K562 (cell line): ENCODE data around the gene PEX6. TPM values are rescaled to one million over a fixed set of nuclear protein-coding genes. Genes with fewer than 3 reads are reported as not detected.
A peak's percentile ranks its signal among the peaks of the same experiment; 100 is the strongest.

Experiments
- ATAC-seq: fragments of 200-7000 bp; cut with Tn5 transposase; 3 replicates; pipeline ENCODE4 v1.9.1; 2020; ENCODE audit warnings: moderate library complexity
- BruUV-seq: library from RNA; stranded (reverse); fragments of 400-500 nt; replicated peaks from 2 replicates; lab custom pipeline; 2021; lab: Mats Ljungman, UMichigan
- CTCF ChIA-PET: fragments of 300-600 bp; formaldehyde crosslinking; extraction: SDS; loops from one replicate; lab custom pipeline; 2021; ENCODE audit warnings: low intra/inter-chr PET ratio; lab: Yijun Ruan, JAX
- POLR2A ChIA-PET: fragments of 300-600, 350-650 bp; sonication (Branson Sonifier 250); formaldehyde crosslinking; extraction: SDS; loops from one replicate; lab custom pipeline; 2021; ENCODE audit warnings: antibody characterized with exemption, inconsistent platforms; lab: Yijun Ruan, JAX
- DNase-seq, 4 experiments: peaks; one replicate each; pipeline versions ENCODE4 v3.0.0 to v3.0.0-alpha.2; 2011 to 2018; ENCODE audit warnings: low spot score in 3 of 4, mixed read lengths in 3 of 4; ENCODE audit errors: extremely low read depth in 1 of 4
- FAIRE-seq: peaks from 2 replicates; lab custom pipeline; 2011; peaks lifted over from hg19 to GRCh38; lab: Jason Lieb, UNC
- H2AFZ ChIP-seq: 2 replicates; pipeline ENCODE4 v1.6.0; 2011; ENCODE audit warnings: low read depth, low read length, control low read depth, inconsistent platforms
- H3K27ac ChIP-seq: fragments of 200-600 bp; 3 replicates; pipeline ENCODE4 v1.8.0; 2011; ENCODE audit warnings: low read depth, mild to moderate bottlenecking, control low read depth, inconsistent platforms, low read length, moderate library complexity, mixed read lengths; ENCODE audit errors: extremely low read depth
- H3K27me3 ChIP-seq, 2 experiments: fragments of 300-600 bp in 1 of 2; 2 replicates in 1 of 2; 3 replicates in 1 of 2; pipeline versions ENCODE4 v1.6.0 to v1.8.0; 2011; ENCODE audit warnings: inconsistent platforms in 2 of 2, low read length in 2 of 2, mild to moderate bottlenecking in 1 of 2, mixed read lengths in 1 of 2, moderate library complexity in 1 of 2; ENCODE audit not compliant: control insufficient read depth in 2 of 2, insufficient read depth in 2 of 2
- H3K36me3 ChIP-seq: fragments of 300-600 bp; 3 replicates; pipeline ENCODE4 v1.8.0; 2011; ENCODE audit warnings: mild to moderate bottlenecking, low read length, inconsistent platforms; ENCODE audit not compliant: control insufficient read depth, insufficient read depth
- H3K4me1 ChIP-seq, 2 experiments: fragments of 200-600 bp in 1 of 2; replicated peaks in 1 of 2; 2 replicates in 1 of 2; 3 replicates in 1 of 2; pipeline versions ENCODE4 v1.5.1 to v1.8.0; 2011; ENCODE audit warnings: inconsistent platforms in 2 of 2, low read length in 2 of 2, mild to moderate bottlenecking in 1 of 2, mixed read lengths in 1 of 2, moderate library complexity in 1 of 2; ENCODE audit not compliant: control insufficient read depth in 2 of 2, insufficient read depth in 2 of 2
- H3K4me2 ChIP-seq: 2 replicates; pipeline ENCODE4 v1.6.1; 2011; ENCODE audit warnings: low read length, control low read depth, inconsistent platforms, mixed read lengths; ENCODE audit not compliant: insufficient read depth
- H3K4me3 ChIP-seq: fragments of 200-600 bp; sonication (generic), shearing (Covaris generic); 2 replicates; pipeline ENCODE4 v1.5.1; 2016; ENCODE audit warnings: control low read depth, inconsistent platforms
- H3K79me2 ChIP-seq: fragments of 200-600 bp; 3 replicates; pipeline ENCODE4 v1.8.0; 2011; ENCODE audit warnings: low read length, inconsistent platforms; ENCODE audit not compliant: control insufficient read depth, insufficient read depth
- H3K9ac ChIP-seq, 2 experiments: 2 replicates each; pipeline versions ENCODE4 v1.6.0 to v1.6.1; 2011; ENCODE audit warnings: low read depth in 2 of 2, low read length in 2 of 2, control low read depth in 1 of 2, inconsistent platforms in 1 of 2, mild to moderate bottlenecking in 1 of 2, mixed read lengths in 1 of 2; ENCODE audit not compliant: insufficient read depth in 1 of 2
- H3K9me1 ChIP-seq: one replicate; pipeline ENCODE4 v1.6.0; 2011; ENCODE audit warnings: inconsistent platforms, mild to moderate bottlenecking, low read length, moderate library complexity; ENCODE audit not compliant: control insufficient read depth, insufficient read depth
- H3K9me3 ChIP-seq: replicated peaks from 2 replicates; pipeline ENCODE4 v1.5.1; 2011; ENCODE audit warnings: low read depth, low read length, inconsistent platforms; ENCODE audit not compliant: control insufficient read depth, insufficient read depth
- H4K20me1 ChIP-seq: replicated peaks from 2 replicates; pipeline ENCODE4 v1.6.1; 2011; ENCODE audit warnings: low read length, inconsistent platforms, mixed read lengths; ENCODE audit not compliant: control insufficient read depth, insufficient read depth
- ARID2 ChIP-seq: fragments of 450-650 bp; IDR thresholded peaks from 2 replicates; pipeline ENCODE4 v1.6.1; 2017; ENCODE audit warnings: antibody characterized with exemption, mild to moderate bottlenecking
- ATF4 ChIP-seq: fragments of 450-650 bp; formaldehyde crosslinking; IDR thresholded peaks from 2 replicates; pipeline ENCODE4 v1.4.0; 2022; ENCODE audit warnings: mild to moderate bottlenecking, moderate library complexity
- CCNT2 ChIP-seq: IDR thresholded peaks from 2 replicates; pipeline ENCODE4 v1.6.1; 2011; ENCODE audit warnings: borderline replicate concordance, low read depth, mild to moderate bottlenecking, moderate library complexity, mixed read lengths, low read length; ENCODE audit not compliant: insufficient read length; ENCODE audit errors: extremely low read depth
- CHD2 ChIP-seq: IDR thresholded peaks from 2 replicates; pipeline ENCODE4 v1.6.1; 2011; ENCODE audit warnings: low read depth, low read length
- CTBP1 ChIP-seq: fragments of 450-650 bp; IDR thresholded peaks from 2 replicates; pipeline ENCODE4 v1.6.1; 2016; ENCODE audit warnings: borderline replicate concordance
- DDX20 ChIP-seq: fragments of 450-650 bp; IDR thresholded peaks from 2 replicates; pipeline ENCODE4 v1.6.1; 2016; ENCODE audit warnings: missing genetic modification characterization, low read depth, mild to moderate bottlenecking, missing compliant biosample characterization, moderate library complexity
- DIDO1 ChIP-seq: fragments of 450-650 bp; IDR thresholded peaks from 2 replicates; pipeline ENCODE4 v1.6.1; 2016; ENCODE audit warnings: low read depth, missing biosample characterization, missing genetic modification characterization
- DMBX1 ChIP-seq: fragments of 250-450 bp; sonication (Bioruptor Pico); IDR thresholded peaks from 2 replicates; pipeline ENCODE4 v1.8.0; 2022; ENCODE audit warnings: inconsistent platforms, mild to moderate bottlenecking, moderate library complexity, borderline replicate concordance
- E2F4 ChIP-seq: sonication (generic); formaldehyde crosslinking; IDR thresholded peaks from 2 replicates; pipeline ENCODE4 v1.8.0; 2022; ENCODE audit warnings: mild to moderate bottlenecking, low read depth, missing genetic modification reagents
- ILF3 ChIP-seq: fragments of 450-650 bp; IDR thresholded peaks from 2 replicates; pipeline ENCODE4 v1.6.1; 2018; ENCODE audit warnings: antibody characterized with exemption, mild to moderate bottlenecking, moderate library complexity, borderline replicate concordance
- MECOM ChIP-seq: fragments of 250-450 bp; sonication (Bioruptor Pico); IDR thresholded peaks from 2 replicates; pipeline ENCODE4 v1.8.0; 2022; ENCODE audit warnings: inconsistent platforms
- NFIX ChIP-seq: fragments of 250-450 bp; sonication (Bioruptor Pico); IDR thresholded peaks from 2 replicates; pipeline ENCODE4 v1.4.0; 2020; ENCODE audit warnings: low read depth, mild to moderate bottlenecking, moderate library complexity
- PTTG1 ChIP-seq: fragments of 450-650 bp; IDR thresholded peaks from 2 replicates; pipeline ENCODE4 v1.6.1; 2016; ENCODE audit warnings: low read depth, mild to moderate bottlenecking, missing genetic modification characterization, missing compliant biosample characterization
- SIX5 ChIP-seq, 2 experiments: IDR thresholded peaks; 2 replicates each; pipeline ENCODE4 v1.6.1; 2011; ENCODE audit warnings: low read length in 2 of 2, borderline replicate concordance in 1 of 2, low read depth in 1 of 2, mild to moderate bottlenecking in 1 of 2, moderate library complexity in 1 of 2; ENCODE audit not compliant: insufficient read depth in 1 of 2
- SP1 ChIP-seq: sonication (generic); formaldehyde crosslinking; IDR thresholded peaks from 2 replicates; pipeline ENCODE4 v1.8.1; 2022; ENCODE audit warnings: mild to moderate bottlenecking, missing genetic modification reagents
- SUPT5H ChIP-seq: fragments of 450-650 bp; IDR thresholded peaks from 2 replicates; pipeline ENCODE4 v1.6.1; 2016
- ZFP1 ChIP-seq: fragments of 450-650 bp; formaldehyde crosslinking; IDR thresholded peaks from 2 replicates; pipeline ENCODE4 v1.4.0; 2020; ENCODE audit warnings: mild to moderate bottlenecking, mixed read lengths
- ZMIZ1 ChIP-seq, 2 experiments: fragments of 150-350 bp in 1 of 2; IDR thresholded peaks; 2 replicates each; pipeline ENCODE4 v1.6.1; 2012 to 2016; ENCODE audit warnings: low read depth in 2 of 2, low read length in 2 of 2, mild to moderate bottlenecking in 1 of 2, moderate library complexity in 1 of 2
- WGBS: fragments of 100-300 bp; shearing (Covaris generic); methylation state at CpG from one replicate; pipeline ENCODE4 v1.1.6; 2016; ENCODE audit warnings: low coverage, mixed read lengths; ENCODE audit not compliant: insufficient coverage; ENCODE audit errors: missing lambda C conversion rate; 5-methylcytosine and 5-hydroxymethylcytosine counted together
- in situ Hi-C: fragments of 300-500 bp; cut with MboI; formaldehyde crosslinking; loops from 4 replicates; pipeline ENCODE4 v1.15.0; 2018; ENCODE audit warnings: inconsistent platforms, mixed read lengths
- intact Hi-C: fragments of 100-400 bp; cut with micrococcal nuclease; formaldehyde crosslinking; loops from 2 replicates; pipeline ENCODE4 v1.14.2; 2022
- polyA plus RNA-seq, 8 experiments: library from polyadenylated mRNA; depleted of rRNA in 4 of 8; stranded (reverse) in 5 of 8; unstranded in 3 of 8; fragments of >200 nt; fragmentation: Nextera tagmentation in 2 of 8; fragmentation: Illumina TruSeq in 1 of 8; extraction: Ambion mirVana in 2 of 8; extraction: Trizol in 1 of 8; gene quantifications; 2 replicates each; pipeline versions ENCODE4 v1.2.1 to v1.2.3, GENCODE V29; 2011 to 2014; ENCODE audit warnings: inconsistent platforms in 1 of 8, missing spikeins in 1 of 8
- total RNA-seq, 7 experiments: library from RNA; depleted of rRNA in 6 of 7; stranded (reverse); fragments of >200 nt in 6 of 7; fragmentation: Illumina TruSeq in 2 of 7; extraction: Trizol in 2 of 7; gene quantifications; 2 replicates each; pipeline versions ENCODE4 v1.2.1 to v1.2.3, GENCODE V29; 2011 to 2021; ENCODE audit warnings: low replicate concordance in 1 of 7

Gene PEX6
- total and polyA plus RNA-seq, 9 of the 15 experiments (the other 6 are each of a cell fraction or from before 2014, with no cell fraction given) = 0.17 to 20.8 (median 6.9) TPM

- CTCF ChIA-PET = no interaction called here
- TF ChIP-seq ZMIZ1 (IDR thresholded peaks at IDR 0.05; ENCODE audit: low read depth in 2 of 2, low read length in 2 of 2) = no peak
- no peak for TF ChIP-seq NFIX (CRISPR knock-in tag)
- TF ChIP-seq SIX5 (IDR thresholded peaks at IDR 0.05; ENCODE audit: borderline replicate concordance in 1 of 2, insufficient read depth in 1 of 2, low read depth in 1 of 2, low read length in 2 of 2) = no peak
- TF ChIP-seq PTTG1 (tag) = no peak
- no peak for TF ChIP-seq DMBX1 (CRISPR knock-in tag)
- TF ChIP-seq ILF3 = no peak
- TF ChIP-seq CTBP1 = no peak
- TF ChIP-seq ATF4 = no peak
- no peak for TF ChIP-seq DIDO1
- TF ChIP-seq SP1 (CRISPR knock-in tag) = no peak
- no peak for TF ChIP-seq ARID2
- no peak for TF ChIP-seq ZFP1 (CRISPR knock-in tag)
- TF ChIP-seq DDX20 (tag) = no peak
- TF ChIP-seq CCNT2 = no peak
- no peak for TF ChIP-seq CHD2
- no peak for TF ChIP-seq E2F4 (CRISPR knock-in tag)
- no peak for TF ChIP-seq MECOM
- TF ChIP-seq SUPT5H = no peak
- ATAC-seq (no peak), FAIRE-seq (no peak), DNase-seq (no peak)
- no peaks in the 10 kb centered on the region for H3K9me3 ChIP-seq
- H3K27ac ChIP-seq = no peak overlapping the region
- H3K79me2 ChIP-seq = no peaks in the 10 kb centered on the region
- BruUV-seq = no TSS peak
- no peaks in the 10 kb centered on the region for H4K20me1 ChIP-seq
- 60% methylated on average over 5 of the region's 7 CpGs for WGBS
- no peaks in the 10 kb centered on the region for H3K9me1 ChIP-seq
- H3K27me3 ChIP-seq = no peaks in the 10 kb centered on the region
- in situ Hi-C loops = no loop called here
- no peak overlapping the region for H2AFZ ChIP-seq
- intact Hi-C loops = no loop called here
- POLR2A ChIA-PET = interaction anchor here (0.9 to 3.5 kb wide), 4 partner anchors 8 to 177 kb away, joined by 3 to 22 read pairs (median 6); no protein-coding TSS in a partner anchor
- H3K36me3 ChIP-seq = peaks cover 55% of the 10 kb centered on the region; the same call in 2 of the 3 replicates
- H3K4me2 ChIP-seq = no peak overlapping the region
- H3K9ac ChIP-seq = peak overlapping the region in 1 of 2 experiments; percentile 3; a peak in 1 of 4 replicates
- no peak overlapping the region for H3K4me3 ChIP-seq
- H3K4me1 ChIP-seq = peaks cover 12 to 17% of the 10 kb centered on the region in 2 experiments
These were observed 12.4 kb downstream of the PEX6 start for GRCh38 chr6:42966571-42966970.
